K562 (cell line): Measurements from ENCODE around the gene TSKS.

Experiments used
- JUND ChIP-seq, 2 experiments: IDR thresholded peaks; 2 replicates in 1 of 2; 3 replicates in 1 of 2; pipeline ENCODE4 v1.6.1; 2011; ENCODE audit warnings: borderline replicate concordance in 2 of 2, low read depth in 2 of 2, low read length in 2 of 2, improper control_type of control experiment in 1 of 2, missing biosample characterization in 1 of 2, missing genetic modification characterization in 1 of 2, missing genetic modification reagents in 1 of 2
- PHF20 ChIP-seq: fragments of 450-650 bp; IDR thresholded peaks from 2 replicates; pipeline ENCODE4 v1.6.1; 2018; ENCODE audit not compliant: partially characterized antibody
- POLR2G ChIP-seq: fragments of 200-400 bp; formaldehyde crosslinking; IDR thresholded peaks from 2 replicates; pipeline ENCODE4 v1.6.1; 2017; ENCODE audit warnings: low read depth, mild to moderate bottlenecking, antibody characterized with exemption, low read length, moderate library complexity
- SREBF2 ChIP-seq: sonication (generic); formaldehyde crosslinking; IDR thresholded peaks from 2 replicates; pipeline ENCODE4 v1.4.0; 2020; ENCODE audit warnings: mild to moderate bottlenecking, missing genetic modification reagents
- USF2 ChIP-seq: sonication (generic); formaldehyde crosslinking; IDR thresholded peaks from 2 replicates; pipeline ENCODE4 v1.5.0; 2020; ENCODE audit warnings: missing genetic modification reagents
- ZNF707 ChIP-seq: fragments of 250-450 bp; sonication (Bioruptor Pico); conservative IDR thresholded peaks from 2 replicates; pipeline ENCODE4 v1.8.0; 2022; ENCODE audit warnings: inconsistent platforms, mild to moderate bottlenecking, moderate library complexity

GRCh38 chr19:49696115-49696514 is 67.0 kb downstream of the TSKS start:
- no peak for TF ChIP-seq JUND (IDR thresholded peaks at IDR 0.05; ENCODE audit: borderline replicate concordance, low read depth, low read length)
- no peak for TF ChIP-seq JUND (tag; IDR thresholded peaks at IDR 0.05; ENCODE audit: borderline replicate concordance, low read depth, low read length)
- TF ChIP-seq USF2 = no peak
- TF ChIP-seq POLR2G = no peak
- TF ChIP-seq ZNF707 (CRISPR knock-in tag) = no peak
- TF ChIP-seq SREBF2 (CRISPR knock-in tag) = no peak
- TF ChIP-seq PHF20 = no peak
